ENCODE results near the gene DNAJC27.
"Not testable (repeated sequence)": the region's sequence is repeated elsewhere in the genome, so short reads cannot be mapped to it uniquely, and the experiment has no call there.

The DNAJC27 gene

DNA sequence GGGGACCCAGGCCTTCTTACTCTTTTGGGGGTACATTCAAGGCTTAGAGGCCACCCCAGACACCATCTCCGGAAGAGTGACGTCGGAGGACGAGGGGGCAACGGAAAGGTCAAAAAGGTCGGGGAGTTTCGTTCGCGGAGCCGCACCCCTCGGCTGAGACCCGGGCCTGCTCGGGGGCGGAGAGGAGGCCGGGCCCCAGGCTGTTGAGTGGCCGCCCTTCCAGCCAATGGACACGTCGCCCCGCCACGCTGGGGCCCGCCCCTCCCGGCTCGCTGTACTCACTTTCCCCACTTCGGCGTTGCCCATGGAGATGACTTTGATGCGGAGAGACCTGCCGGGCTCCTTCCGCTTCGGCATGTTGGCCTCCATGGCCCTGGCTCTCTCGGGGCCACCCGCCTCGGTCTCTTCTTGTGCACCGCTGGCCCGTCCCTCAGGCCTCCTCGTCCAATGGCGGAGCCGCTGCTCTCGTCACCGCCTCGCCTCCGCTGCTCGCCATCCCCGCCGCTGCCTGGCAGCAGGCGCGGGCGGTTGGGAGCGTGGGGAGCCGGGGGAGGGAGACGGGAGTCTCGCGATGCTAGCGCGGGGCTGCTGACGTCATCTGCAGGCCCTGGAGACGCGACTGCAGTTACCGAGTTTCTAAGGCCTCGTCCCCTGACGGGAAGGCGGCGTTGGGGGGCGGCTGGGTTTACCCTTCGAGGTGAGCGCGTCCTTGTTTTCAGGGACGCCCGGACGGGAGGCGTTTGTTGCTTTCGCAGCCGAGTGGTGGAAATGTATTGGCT, at the start of gene DNAJC27:
Gene DNAJC27 (minus strand): TSS at position 420 of the 779 bp plus-strand sequence. CDS start 51 bp downstream, at position 369.
- DNase-seq = peak; percentile 99 to 100 (median 99)

DNA sequence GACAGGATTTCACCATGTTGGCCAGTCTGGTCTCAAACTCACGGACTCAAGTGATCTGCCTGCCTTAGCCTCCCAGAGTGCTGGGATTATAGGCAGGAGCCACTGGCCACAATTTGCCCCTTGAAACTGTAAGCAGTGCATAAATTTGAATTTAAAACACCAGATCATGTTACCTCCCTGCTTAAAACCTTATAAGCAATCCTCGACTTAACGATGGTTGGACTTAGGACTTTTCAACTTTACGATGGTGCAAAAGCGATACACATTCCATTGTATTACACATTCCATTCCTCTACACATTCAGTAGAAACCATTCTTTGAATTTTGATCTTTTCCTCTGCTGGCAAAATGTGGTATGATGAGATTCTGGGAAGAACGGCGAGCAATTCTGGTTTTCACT, 46.9 kb upstream of the DNAJC27 start:
- no peak for DNase-seq

DNA sequence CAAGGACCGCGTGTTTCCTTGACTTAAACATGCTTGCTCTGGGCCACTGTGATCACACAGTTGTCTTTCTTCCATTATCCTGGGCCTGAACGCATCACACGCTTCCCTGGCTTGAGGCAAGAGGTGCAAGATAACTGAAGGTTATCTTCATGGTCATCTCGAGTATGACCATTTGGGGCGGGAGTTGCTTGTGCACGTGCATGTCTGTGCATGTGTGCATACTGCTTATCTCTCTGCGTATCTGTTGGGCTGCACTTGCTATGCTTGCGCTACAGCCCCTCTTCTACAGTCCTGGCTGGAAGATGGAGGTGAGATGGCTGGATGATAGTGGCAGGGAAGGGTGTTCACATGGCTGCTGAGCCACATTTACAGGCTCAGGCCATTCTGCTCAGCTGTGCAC, 42.9 kb upstream of the DNAJC27 start:
- DNase-seq = no peak

DNA sequence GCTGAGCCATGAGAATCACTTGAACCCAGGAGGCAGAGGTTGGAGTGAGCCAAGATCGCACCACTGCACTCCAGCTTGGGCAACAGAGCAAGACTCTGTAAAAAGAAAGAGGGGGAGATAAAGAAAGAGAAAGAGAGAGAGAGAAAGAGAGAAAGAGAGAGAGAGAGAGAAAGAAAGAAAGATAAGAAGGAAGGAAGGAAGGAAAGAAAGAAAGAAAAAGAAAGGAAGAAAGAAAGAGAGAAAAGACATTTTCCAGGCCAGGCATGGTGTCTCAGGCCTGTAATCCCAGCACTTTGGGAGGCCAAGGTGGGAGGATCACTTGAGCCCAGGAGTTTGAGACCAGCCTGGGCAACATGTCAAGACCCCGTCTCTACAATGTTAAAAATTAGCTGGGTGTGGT, 39.6 kb upstream of the DNAJC27 start:
- DNase-seq = not testable (repeated sequence)

DNA sequence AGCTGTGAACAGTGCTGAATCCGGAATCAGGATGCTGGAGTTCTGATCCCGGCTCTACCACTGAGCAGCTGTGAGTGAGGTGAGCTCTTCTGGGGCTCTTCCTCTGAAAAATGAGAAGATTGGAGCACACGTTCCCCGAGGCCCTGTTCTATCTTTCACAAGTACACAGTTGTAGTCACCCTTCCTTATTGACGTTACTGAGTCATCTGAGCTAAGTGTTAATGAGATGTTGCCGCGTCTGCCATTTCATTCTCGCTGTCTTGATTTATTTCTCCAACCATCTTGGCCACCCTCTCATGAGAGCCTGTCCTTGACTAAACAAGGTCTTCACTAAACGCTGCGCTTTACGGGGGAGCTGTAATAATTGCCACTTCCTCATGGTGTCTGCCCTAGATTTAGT, 38.2 kb upstream of the DNAJC27 start:
- peak; percentile 24 to 52 (median 46) for DNase-seq

DNA sequence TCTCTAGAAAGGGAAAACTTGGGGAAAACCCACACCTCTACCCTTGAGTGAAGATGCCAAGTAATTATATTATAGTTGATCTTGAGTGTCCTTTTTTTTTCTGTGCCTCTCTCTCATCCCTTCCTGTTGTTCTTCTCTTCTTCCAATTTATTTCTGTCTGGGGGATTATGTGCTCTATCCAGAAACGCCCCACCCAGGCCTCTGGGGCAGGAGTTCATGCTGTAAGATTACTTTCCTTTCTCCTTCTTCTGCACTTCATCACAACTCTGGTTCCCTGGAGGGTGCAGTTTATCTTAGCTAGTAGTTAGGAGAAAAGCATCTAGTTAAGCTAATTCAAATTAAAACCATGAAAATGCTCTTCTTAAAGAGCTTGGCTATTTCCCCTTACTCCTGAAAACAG, 30.3 kb upstream of the DNAJC27 start:
- DNase-seq = no peak

DNA sequence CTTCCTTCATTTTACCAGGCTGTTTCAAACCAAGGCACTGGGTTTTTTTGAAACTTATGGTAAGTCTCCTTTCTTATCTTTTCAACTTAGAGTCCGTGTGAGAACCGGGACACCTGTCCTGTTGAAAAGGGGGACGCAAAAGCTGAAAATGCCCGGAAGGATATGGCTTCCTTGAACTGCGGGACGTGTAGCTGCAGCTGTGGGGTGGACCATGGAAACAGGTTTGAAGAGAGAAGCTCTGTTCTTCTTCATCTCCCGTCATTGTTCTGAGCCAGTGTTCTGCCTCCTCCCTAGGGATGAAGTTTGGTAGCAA, 29.5 kb upstream of the DNAJC27 start:
- no peak for DNase-seq

DNA sequence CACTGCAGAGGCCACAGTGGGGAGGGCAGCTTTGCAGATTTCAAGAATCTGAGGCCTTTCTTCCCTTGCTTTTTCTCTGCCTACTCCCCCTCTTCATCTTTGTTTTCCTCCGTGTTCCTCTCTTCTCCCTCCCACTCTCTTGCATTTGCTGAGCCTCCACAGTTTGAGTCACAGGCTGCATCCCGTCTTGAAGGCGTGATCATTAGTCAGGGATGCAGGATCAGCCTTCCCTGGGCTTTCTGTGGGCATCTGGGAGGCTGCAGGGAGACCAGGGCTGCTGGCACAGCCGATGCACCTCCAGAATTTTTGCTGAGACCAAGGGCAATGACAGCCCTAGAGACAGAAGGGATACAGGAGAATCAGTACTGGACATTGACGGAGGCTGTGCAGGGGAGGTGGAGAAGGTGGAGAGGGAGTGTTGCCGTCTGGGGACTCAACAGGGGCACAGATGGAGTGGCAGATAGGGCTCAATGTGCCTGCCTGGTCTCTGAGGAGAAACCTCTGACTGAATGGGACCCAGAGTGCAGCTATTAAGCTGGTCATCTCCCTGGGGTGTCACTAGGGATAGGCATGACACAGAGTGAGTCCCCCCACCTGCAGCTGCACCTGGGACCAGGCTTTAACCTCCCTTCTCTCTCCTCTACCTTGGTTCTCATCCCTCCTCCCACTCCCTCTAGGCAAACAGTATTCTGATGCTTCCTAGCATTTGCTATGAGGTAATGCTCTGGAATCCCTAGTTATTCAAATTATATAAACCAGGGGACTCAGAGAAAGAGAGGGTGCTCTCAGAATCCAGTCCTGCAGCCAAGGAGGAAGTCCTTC, 29.0 kb upstream of the DNAJC27 start:
- peak; percentile 8 to 42 (median 25) for DNase-seq

DNA sequence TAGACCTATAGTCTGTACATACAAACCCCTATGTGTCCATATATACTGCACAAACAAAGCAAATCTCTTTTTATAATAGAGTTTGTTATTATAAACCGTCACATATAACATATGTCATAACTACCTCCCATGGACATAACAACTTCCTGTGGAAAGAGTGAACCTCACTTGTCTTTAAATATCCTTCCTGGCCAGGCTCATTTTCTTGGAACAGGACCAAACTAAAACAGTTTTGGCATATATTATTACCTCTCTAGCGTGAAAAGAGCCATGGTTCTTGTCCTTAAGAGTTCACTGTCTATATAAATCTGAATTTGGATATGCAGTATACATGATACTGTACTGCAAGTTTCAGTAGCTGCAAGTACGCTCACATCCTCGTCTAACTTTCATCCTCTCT, 28.3 kb upstream of the DNAJC27 start:
- no peak for DNase-seq

DNA sequence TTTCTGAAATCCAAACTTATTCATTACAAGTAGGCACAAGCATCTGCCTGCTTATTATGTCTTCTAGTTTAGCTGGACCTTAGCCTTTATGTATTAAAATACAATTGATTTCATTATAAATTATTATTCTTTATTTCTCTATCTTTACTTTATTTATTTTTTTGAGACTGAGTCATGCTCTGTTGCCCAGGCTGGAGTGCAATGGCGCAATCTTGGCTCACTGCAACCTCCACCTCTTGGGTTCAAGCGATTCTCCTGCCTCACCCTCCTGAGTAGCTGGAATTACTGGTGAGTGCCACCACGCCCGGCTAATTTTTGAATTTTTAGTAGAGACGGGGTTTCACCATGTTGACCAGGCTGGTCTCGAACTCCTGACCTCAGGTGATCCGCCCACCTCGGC, 27.3 kb upstream of the DNAJC27 start:
- not testable (repeated sequence) for DNase-seq

DNA sequence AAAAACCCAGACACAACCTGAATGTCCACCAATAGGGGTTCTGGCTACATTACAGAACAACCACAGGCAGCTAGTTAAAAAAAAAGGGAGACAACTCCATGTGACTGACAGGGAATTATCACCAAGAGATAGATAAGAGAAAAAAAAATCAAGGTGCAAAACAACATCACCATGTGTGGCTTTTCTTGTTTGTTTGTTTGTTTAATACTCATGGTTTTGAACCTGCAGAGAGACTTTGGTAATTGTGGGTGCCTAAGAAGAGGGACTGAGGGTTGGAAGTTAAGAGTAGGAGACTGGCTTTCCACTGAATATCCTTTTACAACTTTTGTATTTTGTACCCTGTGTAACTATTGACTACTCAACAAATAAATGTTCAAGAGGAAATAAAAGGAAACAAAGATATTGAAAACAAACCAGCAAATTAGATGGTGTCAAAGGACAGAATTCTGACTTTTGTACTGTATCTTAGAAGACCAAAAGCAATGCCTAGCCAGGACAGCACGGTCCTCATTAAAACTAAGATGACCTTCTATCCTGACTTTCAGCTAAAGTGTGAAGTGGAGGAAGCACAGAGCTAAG, 22.5 kb upstream of the DNAJC27 start:
- DNase-seq = no peak

DNA sequence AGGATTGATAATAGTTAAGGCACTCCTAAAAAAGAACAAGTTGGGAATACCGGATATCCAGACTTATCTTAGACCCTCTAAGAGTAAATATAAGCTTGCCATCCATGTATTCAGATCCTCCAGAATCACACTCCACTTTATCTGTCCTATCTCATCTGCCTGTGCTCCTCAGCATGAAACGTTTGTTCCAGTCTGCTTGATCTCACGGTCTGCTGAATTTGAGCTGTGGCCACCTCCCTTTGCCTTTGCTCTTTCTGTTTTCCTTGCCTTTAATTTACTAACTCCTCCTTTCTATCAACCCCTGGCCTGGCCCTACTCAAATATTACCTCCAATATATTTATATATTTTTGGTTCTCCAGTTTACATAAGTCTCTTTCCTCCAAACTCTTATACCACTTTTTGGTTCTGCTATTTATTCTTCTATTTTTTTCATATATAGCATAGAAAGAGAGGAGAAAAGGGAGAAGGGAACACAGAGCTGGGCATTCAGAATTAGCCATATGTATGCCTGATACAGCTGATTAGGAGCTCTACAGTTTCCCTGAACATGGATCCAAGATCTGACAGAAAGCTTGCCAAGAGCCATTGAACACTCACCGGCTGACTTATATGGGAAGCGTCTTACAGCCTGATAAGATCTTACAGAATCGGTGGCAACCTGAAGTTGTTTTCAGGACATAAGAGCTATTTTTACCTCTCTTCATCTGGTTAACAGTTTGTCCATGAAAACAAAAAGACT, 21.8 kb upstream of the DNAJC27 start:
- no peak for DNase-seq

DNA sequence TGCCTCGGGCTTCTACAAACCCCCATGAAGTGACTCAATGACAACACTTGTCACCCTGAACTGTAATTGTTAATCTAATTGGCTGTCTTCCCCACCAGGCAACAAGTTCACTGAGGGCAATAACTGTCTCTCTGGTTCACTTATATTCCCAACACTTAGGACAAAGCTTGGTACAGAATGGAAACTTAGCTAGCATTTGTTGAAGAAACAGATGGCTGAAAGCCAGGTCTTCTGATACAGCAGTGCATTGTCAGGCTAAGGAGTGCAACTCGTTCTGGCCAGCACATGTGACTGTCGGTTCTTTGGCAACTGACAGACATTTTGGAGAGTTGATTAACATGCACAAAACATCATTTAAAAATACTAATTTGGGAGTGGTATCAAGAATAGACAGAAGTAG, 14.6 kb upstream of the DNAJC27 start:
- DNase-seq = no peak

DNA sequence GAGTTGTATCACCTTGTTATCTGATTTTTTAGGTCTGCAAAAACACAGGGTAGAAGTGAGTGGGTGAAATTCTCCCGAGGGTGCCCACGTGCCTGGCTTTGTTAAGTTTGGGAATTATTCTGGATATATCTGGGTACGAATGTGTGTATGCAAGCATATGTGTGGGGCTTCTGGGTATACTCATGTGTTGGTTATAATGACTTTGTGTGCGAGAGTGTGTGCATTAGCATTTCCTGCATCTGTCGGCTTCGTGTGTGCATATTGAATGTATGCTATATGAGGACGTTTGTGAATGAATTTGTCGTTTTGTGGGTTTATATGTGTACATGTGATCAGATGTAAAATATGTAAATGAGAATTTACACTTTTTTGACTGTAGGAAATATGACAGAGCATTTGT, 13.8 kb upstream of the DNAJC27 start:
- no peak for DNase-seq

DNA sequence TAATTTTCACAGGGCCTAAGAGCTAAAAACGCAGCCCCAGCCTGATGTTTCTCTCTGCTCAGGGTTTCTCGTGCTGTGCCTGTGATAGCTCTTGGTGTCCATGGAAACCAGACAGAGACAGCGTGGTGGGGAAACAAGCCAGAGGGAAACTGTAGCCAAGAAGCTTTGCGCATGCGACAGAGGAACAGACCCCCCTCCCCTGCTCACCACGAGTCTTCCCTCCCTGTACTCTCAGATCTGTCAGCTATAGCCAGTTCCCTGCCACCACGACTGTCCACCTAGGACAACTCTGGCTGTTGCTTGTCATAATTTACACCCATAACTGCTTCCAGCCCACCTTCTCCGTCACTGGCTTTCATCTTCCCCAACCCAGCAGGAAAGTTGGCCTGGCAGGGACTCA, 13.2 kb upstream of the DNAJC27 start:
- DNase-seq = no peak

DNA sequence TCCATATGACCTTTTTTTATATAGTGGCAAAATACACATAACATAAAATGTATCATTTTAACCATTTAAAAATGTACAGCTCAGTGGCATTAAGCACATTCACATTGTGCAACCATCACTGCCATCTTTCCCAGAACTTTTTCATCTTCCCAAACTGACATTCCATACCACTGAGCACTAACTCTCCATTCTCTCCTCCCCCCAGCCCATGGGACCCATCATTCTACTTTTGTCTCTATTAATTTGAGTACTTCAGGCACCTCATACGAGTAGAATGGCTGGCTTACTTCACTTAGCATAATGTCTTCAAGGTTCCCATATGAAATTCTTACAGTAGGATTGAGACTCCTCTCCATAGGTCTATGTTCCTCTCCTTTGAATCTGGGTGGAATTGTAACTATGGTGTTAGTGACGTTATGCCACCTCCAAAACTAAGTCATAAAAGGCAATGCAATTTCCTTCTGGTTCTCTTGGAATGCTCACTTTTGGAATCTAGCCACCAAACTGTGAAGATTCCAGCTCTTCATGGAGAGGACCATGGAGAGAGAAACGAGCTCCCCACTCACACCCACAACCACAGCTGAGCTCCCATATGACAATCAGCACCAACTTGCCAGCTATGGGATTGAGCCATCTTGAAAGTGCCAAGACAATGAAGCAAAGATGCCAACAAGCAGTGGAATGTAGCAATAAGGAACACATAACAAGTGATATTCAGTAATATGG, 9.8 kb upstream of the DNAJC27 start:
- DNase-seq = no peak

DNA sequence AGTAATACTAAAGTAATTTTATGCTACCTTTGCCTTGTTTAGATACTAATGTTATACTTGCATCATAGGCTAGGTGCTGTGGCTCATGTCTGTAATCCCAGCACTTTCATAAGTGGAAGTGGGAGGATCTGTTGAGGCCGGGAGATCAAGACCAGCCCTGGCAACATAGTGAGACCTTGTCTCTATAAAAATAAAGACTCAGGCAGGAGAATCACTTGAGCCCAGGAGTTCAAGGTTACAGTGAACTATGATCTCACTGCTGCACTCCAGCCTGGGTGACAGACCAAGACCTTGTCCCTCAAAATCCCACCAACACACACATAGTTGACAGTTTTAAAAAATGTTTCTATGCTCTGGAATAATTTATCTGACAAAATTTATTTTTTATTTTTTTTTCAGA, 6.9 kb upstream of the DNAJC27 start:
- DNase-seq = no peak

DNA sequence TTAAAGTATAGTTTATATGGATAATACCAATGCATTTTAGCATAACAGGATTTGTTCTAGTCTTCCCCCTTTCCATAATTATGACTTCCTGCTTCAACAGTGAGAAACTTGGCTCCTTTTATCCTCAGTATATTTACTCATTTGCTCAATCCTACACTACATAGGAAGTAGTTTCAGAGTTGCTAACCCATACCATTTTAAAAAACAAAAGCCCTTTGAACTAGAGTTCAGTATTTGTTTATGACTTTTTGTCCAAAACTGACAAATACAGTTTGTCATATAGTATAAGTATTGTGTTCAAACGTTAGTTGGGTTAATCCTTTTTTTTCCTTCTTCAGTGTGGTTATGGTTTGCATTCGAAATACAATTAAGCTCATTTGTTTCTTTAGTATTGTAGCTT, 5.9 kb upstream of the DNAJC27 start:
- no peak for DNase-seq

DNA sequence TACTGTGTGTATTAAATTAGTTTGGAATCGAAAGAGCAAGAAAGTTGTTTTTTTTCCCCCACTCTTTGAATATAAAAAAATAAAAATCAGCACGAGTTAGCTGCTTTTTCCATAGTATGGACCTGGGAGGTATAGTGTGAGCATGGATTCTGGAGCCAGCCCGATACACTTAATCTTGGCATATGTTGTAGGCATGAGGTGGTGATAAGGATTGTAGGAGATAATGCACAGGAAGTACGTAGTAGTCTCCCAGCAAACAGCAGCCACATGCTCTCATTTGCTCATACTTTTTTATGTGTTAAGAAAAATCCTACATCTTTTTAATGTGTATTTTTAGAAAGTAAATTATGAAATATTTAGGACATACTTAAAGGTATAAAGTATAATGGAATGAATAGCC, 2.1 kb upstream of the DNAJC27 start:
- no peak for DNase-seq

DNA sequence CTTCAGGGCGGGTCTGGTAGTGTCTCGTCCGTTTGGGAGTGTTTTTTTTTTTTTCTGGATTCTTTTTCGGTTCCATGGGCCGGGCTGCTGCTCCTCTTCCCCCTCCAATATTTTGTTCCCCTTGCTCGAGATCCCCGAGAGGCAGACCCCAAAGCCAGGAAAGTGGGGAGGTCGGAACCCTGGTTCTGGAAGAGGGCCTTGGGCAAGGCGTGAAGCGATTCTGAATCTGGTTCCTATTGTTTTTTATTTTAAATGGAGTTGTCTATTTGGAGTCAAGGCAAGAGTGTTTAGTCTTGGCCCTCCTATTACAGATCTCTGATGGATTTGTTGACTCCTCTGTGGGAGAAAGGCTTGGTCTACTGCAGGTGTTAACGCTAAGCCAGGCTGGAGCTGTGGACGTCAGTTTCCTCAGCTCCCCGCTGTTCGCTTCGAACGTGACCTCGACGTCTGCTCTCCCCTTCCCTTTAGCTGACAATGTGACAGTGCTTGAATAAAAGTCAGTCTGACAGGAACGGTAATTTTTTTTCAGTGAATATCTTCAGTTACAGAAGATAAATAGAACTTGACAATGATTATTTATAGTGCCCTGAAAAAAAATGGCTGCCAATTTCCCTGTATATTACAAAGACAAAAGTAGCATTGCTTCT, 683 bp upstream of the DNAJC27 start:
- peak; percentile 39 to 45 (median 44) for DNase-seq

DNA sequence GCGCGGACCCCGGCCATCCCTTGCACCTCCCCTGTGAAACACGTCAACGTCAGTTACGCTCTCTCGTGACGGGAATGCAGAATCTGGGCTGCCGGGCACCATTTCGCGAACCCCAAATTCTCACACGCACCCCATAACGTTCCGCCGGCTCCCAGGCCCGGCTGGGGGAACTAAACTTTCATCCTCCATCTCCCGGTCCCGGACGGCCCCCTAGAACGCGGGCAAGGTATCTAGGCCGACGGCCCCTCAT, 544 bp downstream of the DNAJC27 start:
- DNase-seq = peak in 1 of 3 donors; percentile 41

Measured in suppressor macrophage treated with lipopolysaccharide for 1 hour (primary cell).